ENCODE results near the gene SUCLG2.

Gene SUCLG2

GRCh38 chr3:67653425-67654098, 850 bp downstream of the SUCLG2 start:
- DNase-seq (ENCODE audit: low read depth) = peak; percentile 40
- peak overlapping the region; percentile 95 for H3K4me3 ChIP-seq (ENCODE audit: low read depth, low read length)

GRCh38 chr3:67650084-67650483, 4.3 kb downstream of the SUCLG2 start:
- no peak for TF ChIP-seq CTCF (IDR thresholded peaks at IDR 0.05; ENCODE audit: insufficient read depth, low read depth, low read length, missing control alignments)
- DNase-seq (ENCODE audit: low read depth) = no peak
- no peak overlapping the region for H3K4me3 ChIP-seq (ENCODE audit: low read depth, low read length)

More at GRCh38 chr3:67653425-67654098, 850 bp downstream of the SUCLG2 start:
- no peak for TF ChIP-seq CTCF (IDR thresholded peaks at IDR 0.05; ENCODE audit: insufficient read depth, low read depth, low read length, missing control alignments)

GRCh38 chr3:67649681-67650080, 4.7 kb downstream of the SUCLG2 start:
- no peak overlapping the region for H3K4me3 ChIP-seq (ENCODE audit: low read depth, low read length)
- no peak for DNase-seq (ENCODE audit: low read depth)
- TF ChIP-seq CTCF (IDR thresholded peaks at IDR 0.05; ENCODE audit: insufficient read depth, low read depth, low read length, missing control alignments) = no peak

- H3K4me3 ChIP-seq (ENCODE audit: low read depth, low read length) = no peak overlapping the region
- no peak for TF ChIP-seq CTCF (IDR thresholded peaks at IDR 0.05; ENCODE audit: insufficient read depth, low read depth, low read length, missing control alignments)
- DNase-seq (ENCODE audit: low read depth) = no peak
Measured at GRCh38 chr3:67648701-67649100, 5.7 kb downstream of the SUCLG2 start.

- no peak for TF ChIP-seq CTCF (IDR thresholded peaks at IDR 0.05; ENCODE audit: insufficient read depth, low read depth, low read length, missing control alignments)
- no peak for DNase-seq (ENCODE audit: low read depth)
- H3K4me3 ChIP-seq (ENCODE audit: low read depth, low read length) = no peak overlapping the region
Measured at GRCh38 chr3:67648229-67648628, 6.2 kb downstream of the SUCLG2 start.

GRCh38 chr3:67647390-67647878, 7.0 kb downstream of the SUCLG2 start:
- no peak overlapping the region for H3K4me3 ChIP-seq (ENCODE audit: low read depth, low read length)
- DNase-seq (ENCODE audit: low read depth) = no peak
- no peak for TF ChIP-seq CTCF (IDR thresholded peaks at IDR 0.05; ENCODE audit: insufficient read depth, low read depth, low read length, missing control alignments)

All from GM12865 (cell line).